Colonic mucosa (tissue), 4 donors: ENCODE results near the gene IQCE. TPM values are rescaled to one million over a fixed set of nuclear protein-coding genes. Genes with fewer than 3 reads are reported as not detected.
A peak's percentile ranks its signal among the peaks of the same experiment; 100 is the strongest.

ENCODE experiments used
- DNase-seq: peaks from one replicate; pipeline ENCODE4 v3.0.0-alpha.2; 2020
- H3K27ac ChIP-seq: fragments of 200-600 bp; one replicate; pipeline ENCODE4 v1.8.0; 2021
- H3K27me3 ChIP-seq: fragments of 200-600 bp; one replicate; pipeline ENCODE4 v1.8.0; 2021
- H3K36me3 ChIP-seq: fragments of 200-600 bp; one replicate; pipeline ENCODE4 v1.8.0; 2021
- H3K4me1 ChIP-seq: fragments of 200-600 bp; one replicate; pipeline ENCODE4 v1.8.0; 2021; ENCODE audit warnings: mild to moderate bottlenecking
- H3K4me3 ChIP-seq: fragments of 200-600 bp; one replicate; pipeline ENCODE4 v1.8.0; 2021
- H3K9ac ChIP-seq, 2 donors: one replicate each; pipeline ENCODE4 v1.7.0; 2013; ENCODE audit warnings: control low read depth in 2 of 2, low read depth in 2 of 2, low read length in 2 of 2
- H3K9me3 ChIP-seq: fragments of 200-600 bp; one replicate; pipeline ENCODE4 v1.8.0; 2021
- CTCF ChIP-seq: fragments of 200-600 bp; IDR thresholded peaks from one replicate; pipeline ENCODE4 v1.8.0; 2022; ENCODE audit warnings: antibody characterized with exemption, mild to moderate bottlenecking
- intact Hi-C: fragments of 100-400 bp; cut with DNase I; formaldehyde crosslinking; loops from one replicate; pipeline ENCODE4 v1.14.1; 2022
- total RNA-seq, 2 donors: library from RNA; stranded (reverse); fragmentation: NEBNext Ultra II Directional in 1 of 2; extraction: Animal tissue kit (Norgen Biotek cat#: 25700) in 1 of 2; gene quantifications; one replicate each; pipeline ENCODE4 v1.2.1, GENCODE V29; 2021
- donor health status: healthy.
- donor health status: DM: no; HTN: no; CAD: no.
- donor health status: DM: no; HTN: no; CAD: no.

Gene IQCE
- total RNA-seq, 2 donors from 2014 or later: 23.2 to 36.3 TPM

GRCh38 chr7:2566348-2566889, 7.6 kb downstream of the IQCE start:
- Histone ChIP-seq H3K9ac (no peak overlapping the region), H3K4me1 (no peaks in the 10 kb centered on the region), H3K36me3 (no peaks in the 10 kb centered on the region), H3K27ac (no peak overlapping the region), H3K27me3 (no peaks in the 10 kb centered on the region), H3K4me3 (no peak overlapping the region), H3K9me3 (no peaks in the 10 kb centered on the region)
- no peak for TF ChIP-seq CTCF
- no peak for DNase-seq
- intact Hi-C loops: no loop called here

GRCh38 chr7:2566890-2567678, 8.3 kb downstream of the IQCE start:
- Histone ChIP-seq H3K27ac (no peak overlapping the region), H3K9ac (peak overlapping the region in 1 of 2 donors; percentile 24), H3K4me3 (no peak overlapping the region), H3K9me3 (no peaks in the 10 kb centered on the region), H3K36me3 (no peaks in the 10 kb centered on the region), H3K27me3 (no peaks in the 10 kb centered on the region), H3K4me1 (no peaks in the 10 kb centered on the region)
- TF ChIP-seq CTCF: no peak
- intact Hi-C loops: no loop called here
- DNase-seq: peak; percentile 52

GRCh38 chr7:2567679-2568278, 9.0 kb downstream of the IQCE start:
- H3K9ac ChIP-seq: no peak overlapping the region
- no peak for TF ChIP-seq CTCF
- no peak for DNase-seq
- intact Hi-C loops: no loop called here
- no peaks in the 10 kb centered on the region for H3K4me1 ChIP-seq
- no peaks in the 10 kb centered on the region for H3K27me3 ChIP-seq
- no peak overlapping the region for H3K27ac ChIP-seq
- no peaks in the 10 kb centered on the region for H3K36me3 ChIP-seq
- no peak overlapping the region for H3K4me3 ChIP-seq
- no peaks in the 10 kb centered on the region for H3K9me3 ChIP-seq

- no peak for DNase-seq
- H3K4me1 ChIP-seq: no peaks in the 10 kb centered on the region
- intact Hi-C loops: no loop called here
- no peaks in the 10 kb centered on the region for H3K36me3 ChIP-seq
- no peaks in the 10 kb centered on the region for H3K27me3 ChIP-seq
- TF ChIP-seq CTCF: no peak
- no peaks in the 10 kb centered on the region for H3K9me3 ChIP-seq
- no peak overlapping the region for H3K9ac ChIP-seq
- H3K27ac ChIP-seq: no peak overlapping the region
- H3K4me3 ChIP-seq: no peak overlapping the region
These were observed 9.9 kb downstream of the IQCE start for GRCh38 chr7:2568521-2569223.

- no peak for TF ChIP-seq CTCF
- Histone ChIP-seq H3K27me3 (no peaks in the 10 kb centered on the region), H3K36me3 (no peaks in the 10 kb centered on the region), H3K9ac (no peak overlapping the region), H3K4me1 (no peaks in the 10 kb centered on the region), H3K4me3 (no peak overlapping the region), H3K9me3 (no peaks in the 10 kb centered on the region), H3K27ac (no peak overlapping the region)
- intact Hi-C loops: no loop called here
- DNase-seq: no peak
These were observed 10.6 kb downstream of the IQCE start for GRCh38 chr7:2569421-2569820.
